Stimulated activated CD4-positive, alpha-beta T cell treated with anti-CD3 and anti-CD28 coated beads, Interleukin-1b, Interleukin-23, amount 100 ng/mL, for 1 hour (primary cell): ENCODE data around the gene CLSTN2.

ENCODE experiments used
- DNase-seq, 2 donors: peaks; one replicate each; pipeline ENCODE4 v3.0.0-alpha.2; 2020; ENCODE audit warnings: low read depth in 2 of 2

The CLSTN2 gene

GRCh38 chr3:140007081-140007480, 72.1 kb downstream of the CLSTN2 start:
- no peak for DNase-seq

- no peak for DNase-seq
Measured at GRCh38 chr3:140007911-140008869, 73.2 kb downstream of the CLSTN2 start.

- DNase-seq, result no peak
Measured at GRCh38 chr3:140010391-140010790, 75.4 kb downstream of the CLSTN2 start.

GRCh38 chr3:140011086-140011485, 76.1 kb downstream of the CLSTN2 start:
- DNase-seq, result no peak

- DNase-seq, result no peak
Measured at GRCh38 chr3:140011611-140012277, 76.8 kb downstream of the CLSTN2 start.

GRCh38 chr3:140013220-140013619, 78.2 kb downstream of the CLSTN2 start:
- DNase-seq, result no peak

GRCh38 chr3:140014831-140015495, 80.0 kb downstream of the CLSTN2 start:
- DNase-seq, result no peak

- DNase-seq, result no peak
Measured at GRCh38 chr3:140015741-140016140, 80.8 kb downstream of the CLSTN2 start.

GRCh38 chr3:140018556-140018955, 83.6 kb downstream of the CLSTN2 start:
- DNase-seq, result no peak

- DNase-seq, result no peak
Measured at GRCh38 chr3:140019946-140020345, 85.0 kb downstream of the CLSTN2 start.

GRCh38 chr3:140020541-140020940, 85.6 kb downstream of the CLSTN2 start:
- no peak for DNase-seq

- no peak for DNase-seq
Measured at GRCh38 chr3:140021269-140021668, 86.3 kb downstream of the CLSTN2 start.

- no peak for DNase-seq
Measured at GRCh38 chr3:140022066-140022770, 87.2 kb downstream of the CLSTN2 start.

GRCh38 chr3:140023616-140024530, 88.9 kb downstream of the CLSTN2 start:
- DNase-seq, result no peak

GRCh38 chr3:140031170-140031569, 96.2 kb downstream of the CLSTN2 start:
- DNase-seq, result no peak

- DNase-seq, result no peak
Measured at GRCh38 chr3:140034058-140034457, 99.1 kb downstream of the CLSTN2 start.

GRCh38 chr3:140035871-140036270, 100.9 kb downstream of the CLSTN2 start:
- DNase-seq, result no peak

GRCh38 chr3:140050396-140050795, 115.4 kb downstream of the CLSTN2 start:
- DNase-seq, result no peak

GRCh38 chr3:140051019-140051957, 116.3 kb downstream of the CLSTN2 start:
- DNase-seq, result no peak
